Brain microvascular endothelial cell (primary cell): ENCODE data around the gene PIK3R6.

Experiments used
- DNase-seq: peaks from one replicate; pipeline ENCODE4 v3.0.0-alpha.2; 2020
- H3K27ac ChIP-seq: fragments of 250-450 bp; sonication (Bioruptor Pico); 2 replicates; pipeline ENCODE4 v1.5.1; 2020; ENCODE audit warnings: mild to moderate bottlenecking, moderate library complexity
- H3K27me3 ChIP-seq: fragments of 250-450 bp; sonication (Bioruptor Pico); replicated peaks from 2 replicates; pipeline ENCODE4 v1.5.1; 2020; ENCODE audit warnings: mild to moderate bottlenecking
- H3K36me3 ChIP-seq: fragments of 250-450 bp; sonication (Bioruptor Pico); replicated peaks from 2 replicates; pipeline ENCODE4 v1.5.1; 2020; ENCODE audit warnings: mild to moderate bottlenecking
- H3K4me3 ChIP-seq: 2 replicates; pipeline ENCODE4 v1.5.1; 2011; ENCODE audit warnings: low read depth, mild to moderate bottlenecking, control low read depth, low read length, moderate library complexity
- in situ Hi-C: cut with HindIII; loops from 2 replicates; pipeline ENCODE4 v1.10.0; 2017; ENCODE audit warnings: low sequenced_read_pairs, low pct_ligation_motif_present
- TF ChIP-seq, protein P1 (sequence below): IDR thresholded peaks from 2 replicates; pipeline ENCODE4 v1.5.1; 2011; ENCODE audit warnings: low read depth, mild to moderate bottlenecking, moderate library complexity, low read length, control low read depth, inconsistent platforms; ENCODE audit errors: missing control alignments

PIK3R6 gene

DNA sequence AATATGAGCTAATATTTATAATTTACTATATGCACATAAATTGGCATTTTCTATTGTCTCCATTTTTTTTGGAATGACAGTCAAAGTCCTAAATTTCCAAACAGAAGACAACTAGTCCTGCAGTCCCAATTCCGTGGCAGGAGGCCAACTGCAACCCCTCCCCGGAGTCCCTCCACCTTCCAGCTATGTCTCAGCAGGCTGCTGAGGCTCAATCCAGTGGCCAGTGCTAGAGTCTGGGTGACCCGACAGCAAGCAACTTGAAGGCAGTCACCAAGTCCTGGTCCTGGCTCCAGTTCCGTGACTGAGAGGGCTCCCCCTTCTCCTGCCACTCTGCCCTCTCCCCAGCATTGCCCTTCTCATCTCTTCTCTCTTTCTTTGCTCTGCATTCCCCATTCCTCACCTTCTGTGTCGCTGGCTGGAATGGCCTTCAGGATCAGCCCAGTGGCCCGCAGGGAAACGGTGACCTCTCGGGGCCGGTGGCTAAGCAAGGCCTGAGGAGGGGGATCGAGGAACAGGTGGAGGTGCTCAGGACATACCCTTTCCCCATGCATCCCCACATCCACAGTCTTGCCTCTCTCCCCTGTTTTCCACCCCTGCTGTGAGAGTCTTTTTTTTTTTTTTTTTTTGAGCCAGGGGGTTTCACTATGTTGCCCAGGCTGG is 45.9 kb downstream of the PIK3R6 start:
- in situ Hi-C loops = no loop called here
- no peak overlapping the region for H3K4me3 ChIP-seq
- no peaks in the 10 kb centered on the region for H3K27me3 ChIP-seq
- H3K27ac ChIP-seq = no peak overlapping the region
- H3K36me3 ChIP-seq = no peaks in the 10 kb centered on the region
- DNase-seq = no peak
- TF ChIP-seq, protein P1, sequence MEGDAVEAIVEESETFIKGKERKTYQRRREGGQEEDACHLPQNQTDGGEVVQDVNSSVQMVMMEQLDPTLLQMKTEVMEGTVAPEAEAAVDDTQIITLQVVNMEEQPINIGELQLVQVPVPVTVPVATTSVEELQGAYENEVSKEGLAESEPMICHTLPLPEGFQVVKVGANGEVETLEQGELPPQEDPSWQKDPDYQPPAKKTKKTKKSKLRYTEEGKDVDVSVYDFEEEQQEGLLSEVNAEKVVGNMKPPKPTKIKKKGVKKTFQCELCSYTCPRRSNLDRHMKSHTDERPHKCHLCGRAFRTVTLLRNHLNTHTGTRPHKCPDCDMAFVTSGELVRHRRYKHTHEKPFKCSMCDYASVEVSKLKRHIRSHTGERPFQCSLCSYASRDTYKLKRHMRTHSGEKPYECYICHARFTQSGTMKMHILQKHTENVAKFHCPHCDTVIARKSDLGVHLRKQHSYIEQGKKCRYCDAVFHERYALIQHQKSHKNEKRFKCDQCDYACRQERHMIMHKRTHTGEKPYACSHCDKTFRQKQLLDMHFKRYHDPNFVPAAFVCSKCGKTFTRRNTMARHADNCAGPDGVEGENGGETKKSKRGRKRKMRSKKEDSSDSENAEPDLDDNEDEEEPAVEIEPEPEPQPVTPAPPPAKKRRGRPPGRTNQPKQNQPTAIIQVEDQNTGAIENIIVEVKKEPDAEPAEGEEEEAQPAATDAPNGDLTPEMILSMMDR = no peak

DNA sequence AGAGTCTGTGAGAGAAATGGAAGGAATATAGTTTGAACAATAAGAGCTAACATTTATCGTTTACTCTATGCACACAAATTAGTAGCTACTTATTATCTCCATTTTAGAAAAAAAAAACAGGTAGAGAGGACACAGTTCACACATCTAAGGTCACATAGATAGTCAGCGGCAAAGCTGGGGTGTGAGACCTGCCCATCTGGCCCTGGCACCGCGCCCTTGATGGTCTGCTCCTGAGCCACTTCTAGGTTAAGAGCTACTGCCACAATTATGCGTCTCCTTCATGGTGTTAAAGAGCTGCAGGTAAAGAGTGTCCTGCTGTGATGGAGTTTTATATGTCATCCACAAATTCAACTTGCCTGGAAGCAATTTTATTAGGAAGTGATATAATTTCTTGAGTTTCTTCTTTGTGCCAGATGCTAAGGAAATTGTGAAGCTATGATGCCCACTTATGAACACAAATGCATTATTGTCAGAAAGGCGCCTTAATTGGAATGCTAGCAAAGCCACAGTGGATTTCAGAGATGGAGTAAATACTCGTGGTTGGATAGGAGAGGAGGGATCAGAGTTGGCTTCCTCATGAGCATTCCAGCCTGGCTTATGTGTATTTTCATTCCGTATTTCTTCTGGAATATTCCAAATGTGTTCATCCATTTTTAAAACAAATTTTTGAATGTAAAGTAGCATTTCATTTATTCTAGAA is 47.0 kb downstream of the PIK3R6 start:
- H3K27me3 ChIP-seq = no peaks in the 10 kb centered on the region
- H3K4me3 ChIP-seq = no peak overlapping the region
- no peak overlapping the region for H3K27ac ChIP-seq
- TF ChIP-seq, protein P1 = no peak
- in situ Hi-C loops = no loop called here
- DNase-seq = no peak
- H3K36me3 ChIP-seq = no peaks in the 10 kb centered on the region

DNA sequence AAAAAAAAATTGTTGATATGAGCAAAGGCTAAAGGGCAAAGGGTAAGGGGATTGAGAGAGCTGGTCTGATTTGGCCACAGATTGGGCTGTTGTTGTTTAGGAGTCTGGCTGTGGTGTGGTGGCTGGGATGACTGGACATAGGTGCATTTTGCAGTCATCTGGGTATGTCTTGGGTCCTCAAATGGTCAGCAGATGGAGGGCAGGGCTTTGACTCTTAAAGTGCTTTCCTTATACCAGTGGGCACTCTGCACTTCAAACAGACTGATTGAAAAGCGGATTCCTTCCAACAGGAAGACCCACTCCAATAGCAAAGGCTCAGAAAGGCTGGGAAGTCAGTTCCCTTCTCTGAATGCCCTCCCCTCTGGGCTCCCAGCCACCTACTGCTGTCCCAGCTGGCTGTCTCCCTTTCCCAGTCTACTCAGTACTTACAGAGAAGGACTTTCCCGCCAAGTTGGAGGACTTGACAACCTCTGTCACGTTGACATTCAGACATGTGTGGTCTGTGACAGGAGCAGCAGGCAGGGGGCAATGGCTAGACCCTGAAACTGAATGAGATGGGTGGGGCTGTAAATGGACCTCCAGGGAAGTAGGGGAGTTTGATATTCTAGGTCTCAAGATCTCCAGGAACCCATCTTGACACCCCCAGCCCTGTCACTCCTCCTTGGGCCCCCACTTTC is 48.7 kb downstream of the PIK3R6 start:
- H3K27ac ChIP-seq = no peak overlapping the region
- H3K4me3 ChIP-seq = no peak overlapping the region
- TF ChIP-seq, protein P1 = no peak
- H3K36me3 ChIP-seq = no peaks in the 10 kb centered on the region
- DNase-seq = no peak
- no peaks in the 10 kb centered on the region for H3K27me3 ChIP-seq
- in situ Hi-C loops = no loop called here

DNA sequence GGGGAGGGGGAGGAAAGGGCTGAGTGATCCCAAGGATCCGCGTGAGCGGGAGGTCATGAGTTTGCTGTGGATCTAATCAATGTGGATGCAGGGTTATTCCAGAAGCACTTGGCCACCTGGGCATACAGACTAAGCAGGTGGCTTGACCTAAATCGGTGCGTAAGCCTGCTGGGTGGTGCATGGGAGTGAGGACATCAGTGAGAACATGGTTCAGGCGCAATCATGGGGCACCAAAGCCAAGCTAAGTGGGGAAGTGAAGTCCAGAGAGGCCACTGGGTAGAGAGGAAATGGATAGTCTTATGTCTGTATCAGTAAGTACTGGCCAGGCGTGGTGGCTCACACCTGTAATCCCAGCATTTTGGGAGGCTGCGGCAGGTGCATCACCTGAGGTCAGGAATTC is 49.4 kb downstream of the PIK3R6 start:
- Histone ChIP-seq H3K36me3 (no peaks in the 10 kb centered on the region), H3K4me3 (no peak overlapping the region), H3K27ac (no peak overlapping the region), H3K27me3 (no peaks in the 10 kb centered on the region)
- TF ChIP-seq, protein P1 = no peak
- DNase-seq = no peak
- in situ Hi-C loops = no loop called here

DNA sequence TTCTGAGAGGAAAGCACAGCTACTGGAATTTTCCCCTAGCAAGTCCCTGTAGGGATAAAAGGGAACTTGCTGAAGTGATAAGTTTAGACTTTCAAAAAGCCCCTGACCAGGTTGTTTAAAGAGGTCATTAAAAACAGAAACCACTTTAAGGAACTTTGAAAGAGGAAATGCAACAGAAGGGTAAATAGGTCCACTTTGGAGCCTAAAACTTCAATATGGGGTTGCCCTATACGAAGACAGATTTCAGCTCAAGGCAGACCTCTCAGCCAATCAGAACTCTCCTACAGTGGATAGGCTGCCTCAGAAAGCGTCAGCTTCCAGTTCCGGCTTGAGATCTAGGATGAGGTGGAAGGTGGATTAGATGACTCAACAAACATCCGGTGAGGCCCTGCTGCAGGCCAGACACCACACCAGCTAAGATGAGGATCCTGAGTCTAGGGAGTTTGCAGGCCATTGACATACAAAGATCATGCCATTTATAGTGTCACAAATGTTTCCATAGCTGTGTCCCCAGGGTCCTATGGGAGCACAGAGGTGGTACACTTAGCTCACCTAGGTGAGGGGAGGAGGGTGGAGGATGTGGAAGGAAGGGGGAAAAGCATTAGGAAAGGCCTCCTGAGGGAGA is 60.4 kb downstream of the PIK3R6 start:
- Histone ChIP-seq H3K36me3 (no peaks in the 10 kb centered on the region), H3K4me3 (no peak overlapping the region), H3K27me3 (no peaks in the 10 kb centered on the region), H3K27ac (no peak overlapping the region)
- in situ Hi-C loops = no loop called here
- TF ChIP-seq, protein P1 = no peak
- no peak for DNase-seq
